Head of caudate nucleus (tissue), 42 donors: ENCODE results near the gene RASA1.
A peak's percentile ranks its signal among the peaks of the same experiment; 100 is the strongest.

Source experiments
- DNase-seq, 42 donors: peaks; one replicate each; pipeline versions ENCODE4 v3.0.0 to v3.0.0-alpha.2; 2020 to 2021; ENCODE audit warnings: mixed read lengths in 7 of 42
- intact Hi-C: fragments of 100-400 bp; cut with DNase I; formaldehyde crosslinking; loops from one replicate; pipeline ENCODE4 v1.15.0; 2022

Gene RASA1

GRCh38 chr5:87340716-87341115 lies 73.0 kb downstream of the RASA1 start:
- intact Hi-C loops, result no loop called here
- no peak for DNase-seq

GRCh38 chr5:87347272-87347671 lies 79.6 kb downstream of the RASA1 start:
- DNase-seq, result no peak
- intact Hi-C loops, result no loop called here

- intact Hi-C loops, result no loop called here
- no peak for DNase-seq
Measured at GRCh38 chr5:87347841-87348240, 80.2 kb downstream of the RASA1 start.

- intact Hi-C loops, result no loop called here
- DNase-seq, result no peak
Measured at GRCh38 chr5:87354496-87354895, 86.8 kb downstream of the RASA1 start.

- intact Hi-C loops, result no loop called here
- DNase-seq, result no peak
Measured at GRCh38 chr5:87359106-87359505, 91.4 kb downstream of the RASA1 start.

GRCh38 chr5:87360132-87360531 lies 92.4 kb downstream of the RASA1 start:
- intact Hi-C loops, result no loop called here
- DNase-seq, result no peak

GRCh38 chr5:87361031-87361445 lies 93.4 kb downstream of the RASA1 start:
- intact Hi-C loops, result no loop called here
- no peak for DNase-seq

GRCh38 chr5:87361536-87362213 lies 94.0 kb downstream of the RASA1 start:
- peak in 1 of 42 donors; percentile 7 for DNase-seq
- intact Hi-C loops, result no loop called here

GRCh38 chr5:87367243-87367642 lies 99.6 kb downstream of the RASA1 start:
- DNase-seq, result no peak
- intact Hi-C loops, result no loop called here

- intact Hi-C loops, result no loop called here
- no peak for DNase-seq
Measured at GRCh38 chr5:87368601-87369000, 100.9 kb downstream of the RASA1 start.

GRCh38 chr5:87369431-87369830 lies 101.7 kb downstream of the RASA1 start:
- intact Hi-C loops, result no loop called here
- DNase-seq, result no peak

- DNase-seq, result no peak
- intact Hi-C loops, result no loop called here
Measured at GRCh38 chr5:87372705-87373104, 105.0 kb downstream of the RASA1 start.

- no peak for DNase-seq
- intact Hi-C loops, result no loop called here
Measured at GRCh38 chr5:87382224-87382623, 114.5 kb downstream of the RASA1 start.

GRCh38 chr5:87383216-87383615 lies 115.5 kb downstream of the RASA1 start:
- no peak for DNase-seq
- intact Hi-C loops, result no loop called here

GRCh38 chr5:87385802-87386201 lies 118.1 kb downstream of the RASA1 start:
- no peak for DNase-seq
- intact Hi-C loops, result no loop called here

GRCh38 chr5:87388129-87388528 lies 120.4 kb downstream of the RASA1 start:
- DNase-seq, result no peak
- intact Hi-C loops, result no loop called here

GRCh38 chr5:87389296-87390034 lies 121.8 kb downstream of the RASA1 start:
- no peak for DNase-seq
- intact Hi-C loops, result no loop called here

GRCh38 chr5:87390075-87390474 lies 122.4 kb downstream of the RASA1 start:
- intact Hi-C loops, result no loop called here
- no peak for DNase-seq

- intact Hi-C loops, result no loop called here
- no peak for DNase-seq
Measured at GRCh38 chr5:87390576-87391199, 123.0 kb downstream of the RASA1 start.

GRCh38 chr5:87392170-87392569 lies 124.5 kb downstream of the RASA1 start:
- no peak for DNase-seq

GRCh38 chr5:87392801-87393200 lies 125.1 kb downstream of the RASA1 start:
- intact Hi-C loops, result no loop called here
- DNase-seq, result no peak

More at GRCh38 chr5:87392170-87392569, 124.5 kb downstream of the RASA1 start:
- intact Hi-C loops, result no loop called here
